HEK293T (cell line): ENCODE measurements around the gene TRIM47.

Source experiments
- CTCF ChIA-PET: fragments of 350-600 bp; formaldehyde crosslinking; extraction: SDS; loops from one replicate; lab custom pipeline; 2021; ENCODE audit warnings: antibody characterized with exemption, inconsistent platforms; lab: Yijun Ruan, JAX
- POLR2A ChIA-PET: fragments of 350-600 bp; formaldehyde crosslinking; extraction: SDS; loops from one replicate; lab custom pipeline; 2020; ENCODE audit warnings: antibody characterized with exemption, inconsistent platforms; lab: Yijun Ruan, JAX
- DNase-seq: peaks from one replicate; pipeline ENCODE4 v3.0.0; 2012; ENCODE audit warnings: mixed read lengths; ENCODE audit errors: extremely low spot score
- ARNT ChIP-seq: fragments of 450-650 bp; IDR thresholded peaks from 2 replicates; pipeline ENCODE4 v1.6.1; 2017; ENCODE audit warnings: mild to moderate bottlenecking
- BHLHE40 ChIP-seq: fragments of 450-650 bp; IDR thresholded peaks from 2 replicates; pipeline ENCODE4 v1.6.1; 2016; ENCODE audit warnings: mild to moderate bottlenecking, moderate library complexity, borderline replicate concordance
- CTBP1 ChIP-seq: fragments of 450-650 bp; IDR thresholded peaks from 2 replicates; pipeline ENCODE4 v1.6.1; 2016; ENCODE audit warnings: borderline replicate concordance
- ELF4 ChIP-seq: fragments of 450-650 bp; IDR thresholded peaks from 2 replicates; pipeline ENCODE4 v1.6.1; 2017; ENCODE audit warnings: antibody characterized with exemption
- FOXA1 ChIP-seq: fragments of 450-650 bp; IDR thresholded peaks from 2 replicates; pipeline ENCODE4 v1.6.1; 2016; ENCODE audit warnings: mild to moderate bottlenecking
- FOXK2 ChIP-seq: fragments of 450-650 bp; IDR thresholded peaks from 2 replicates; pipeline ENCODE4 v1.6.1; 2016; ENCODE audit warnings: mild to moderate bottlenecking
- FOXM1 ChIP-seq: fragments of 450-650 bp; IDR thresholded peaks from 2 replicates; pipeline ENCODE4 v1.6.1; 2017; ENCODE audit warnings: mild to moderate bottlenecking, borderline replicate concordance
- HDGF ChIP-seq: fragments of 450-650 bp; IDR thresholded peaks from 2 replicates; pipeline ENCODE4 v1.6.1; 2017; ENCODE audit warnings: antibody characterized with exemption, borderline replicate concordance
- L3MBTL2 ChIP-seq: fragments of 450-650 bp; conservative IDR thresholded peaks from 2 replicates; pipeline ENCODE4 v1.6.1; 2016; ENCODE audit warnings: mild to moderate bottlenecking
- LEF1 ChIP-seq: fragments of 450-650 bp; IDR thresholded peaks from 2 replicates; pipeline ENCODE4 v1.6.1; 2017; ENCODE audit warnings: mild to moderate bottlenecking, borderline replicate concordance
- NFRKB ChIP-seq: fragments of 450-650 bp; IDR thresholded peaks from 2 replicates; pipeline ENCODE4 v1.6.1; 2016; ENCODE audit warnings: mild to moderate bottlenecking, moderate library complexity
- SP1 ChIP-seq: fragments of 450-650 bp; IDR thresholded peaks from 2 replicates; pipeline ENCODE4 v1.6.1; 2017
- SUZ12 ChIP-seq: fragments of 450-650 bp; IDR thresholded peaks from 2 replicates; pipeline ENCODE4 v1.6.1; 2016; ENCODE audit warnings: mild to moderate bottlenecking
- TARDBP ChIP-seq: fragments of 450-650 bp; IDR thresholded peaks from 2 replicates; pipeline ENCODE4 v1.6.1; 2016
- ZNF384 ChIP-seq: fragments of 450-650 bp; IDR thresholded peaks from 2 replicates; pipeline ENCODE4 v1.6.1; 2016
- TF ChIP-seq, protein P1 (sequence below): fragments of 450-650 bp; IDR thresholded peaks from 2 replicates; pipeline ENCODE4 v1.6.1; 2016

TRIM47 gene

DNA sequence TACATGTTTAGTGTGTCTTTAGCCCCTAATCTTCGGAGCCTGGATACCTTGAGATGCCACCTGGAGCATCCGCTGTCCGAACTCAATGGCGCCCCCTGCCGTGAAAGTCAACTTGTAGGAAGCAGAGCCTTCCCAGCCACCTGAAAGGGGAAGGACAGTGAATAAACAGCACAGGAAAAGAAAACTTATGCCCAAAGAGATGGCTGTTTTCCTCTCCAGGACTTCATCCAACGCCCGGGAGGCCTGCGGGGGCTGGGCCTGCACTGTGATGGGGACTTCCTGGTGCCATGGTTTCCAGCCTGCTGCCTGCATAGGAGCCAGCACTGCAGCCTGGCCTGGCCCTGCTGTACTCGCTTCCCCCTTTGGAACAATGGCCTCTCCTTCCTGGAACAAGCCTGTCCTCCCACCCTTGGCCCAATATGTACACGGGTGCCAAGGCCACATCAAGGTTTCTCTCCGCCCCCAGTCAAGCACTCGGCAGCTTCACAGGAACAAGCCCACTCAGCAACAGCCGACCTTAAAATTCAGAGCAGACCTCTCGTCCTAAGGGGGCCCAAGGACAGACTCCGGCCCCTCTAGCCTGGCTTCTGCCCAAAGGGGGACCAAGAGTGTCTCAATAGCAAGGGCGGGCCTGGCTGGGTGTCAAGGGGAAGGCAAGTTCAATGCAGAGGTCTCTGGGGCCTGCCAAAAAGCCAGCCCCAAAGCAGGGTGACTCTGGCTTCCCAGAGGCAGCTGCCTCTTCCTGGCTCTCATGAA, 29.7 kb downstream of the TRIM47 start:
- CTCF ChIA-PET, result interaction anchor here (0.6 to 2.0 kb wide), 11 partner anchors 8 to 194 kb away, joined by 3 to 12 read pairs (median 3); no protein-coding TSS in a partner anchor

DNA sequence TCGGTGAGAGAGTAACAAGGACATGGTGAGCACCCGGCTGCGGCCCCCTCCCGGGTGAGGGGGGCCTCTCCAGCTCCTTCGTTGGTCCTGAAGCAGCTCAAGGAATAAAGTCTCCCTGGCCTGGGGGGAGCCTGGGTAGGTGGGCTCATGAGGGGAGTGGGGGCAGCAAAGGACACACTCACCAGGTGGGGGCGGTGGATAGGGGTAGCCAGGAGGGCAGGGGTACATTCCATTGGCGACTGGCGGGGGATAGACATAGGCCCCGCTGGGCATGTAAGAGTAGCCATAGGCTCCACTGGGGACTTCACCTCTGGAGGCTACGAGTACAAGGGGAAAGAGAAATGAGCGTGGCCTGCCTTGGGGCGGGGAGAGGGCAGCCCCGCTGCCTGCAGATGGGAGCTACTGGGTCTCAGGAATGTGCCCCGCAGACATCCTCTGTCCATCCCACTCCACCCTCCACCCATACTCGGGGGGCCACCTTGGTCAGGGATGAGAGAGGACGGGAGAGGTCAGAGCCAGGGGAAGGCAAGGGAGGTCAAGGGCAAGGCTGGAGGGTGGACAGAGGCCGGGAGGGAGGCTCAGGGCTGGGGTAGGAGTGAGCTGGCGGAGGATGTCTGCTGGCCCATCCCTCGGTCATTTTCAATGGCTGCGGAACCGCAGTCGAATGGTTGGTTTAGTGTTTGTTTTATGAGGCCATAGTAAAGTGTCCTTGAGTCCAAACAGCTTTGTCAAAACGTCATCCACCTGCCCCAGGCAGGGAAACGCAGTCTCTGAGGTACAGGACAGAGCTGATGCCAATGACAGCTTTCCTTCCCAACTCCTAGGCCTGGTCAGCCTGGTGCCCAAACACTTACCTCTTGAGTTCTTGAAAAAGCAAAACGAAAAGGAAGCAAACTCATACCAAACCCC, 30.5 kb downstream of the TRIM47 start:
- POLR2A ChIA-PET, result interaction anchor here (0.7 to 4.4 kb wide), 5 partner anchors 7 to 68 kb away, joined by 3 to 39 read pairs (median 14); partner anchors contain the start of gene WBP2
- no peak for DNase-seq
- CTCF ChIA-PET, result interaction anchor here (0.6 to 2.0 kb wide), 11 partner anchors 9 to 195 kb away, joined by 3 to 12 read pairs (median 3); no protein-coding TSS in a partner anchor
- TF ChIP-seq FOXA1, result no peak

More for the DNA sequence above, 29.7 kb downstream of the TRIM47 start:
- DNase-seq, result peak; percentile 64
- POLR2A ChIA-PET, result interaction anchor here (0.7 to 2.7 kb wide), 4 partner anchors 9 to 69 kb away, joined by 3 to 14 read pairs (median 4); a partner anchor contains a TSS
- TF ChIP-seq ELF4 (no peak), CTBP1 (no peak), LEF1 (no peak), FOXA1 (no peak), TARDBP (no peak), ARNT (no peak), NFRKB (no peak), FOXK2 (no peak), BHLHE40 (no peak), L3MBTL2 (no peak), FOXM1 (no peak), SUZ12 (no peak), SP1 (no peak), ZNF384 (no peak), HDGF (no peak)
- TF ChIP-seq, protein P1, sequence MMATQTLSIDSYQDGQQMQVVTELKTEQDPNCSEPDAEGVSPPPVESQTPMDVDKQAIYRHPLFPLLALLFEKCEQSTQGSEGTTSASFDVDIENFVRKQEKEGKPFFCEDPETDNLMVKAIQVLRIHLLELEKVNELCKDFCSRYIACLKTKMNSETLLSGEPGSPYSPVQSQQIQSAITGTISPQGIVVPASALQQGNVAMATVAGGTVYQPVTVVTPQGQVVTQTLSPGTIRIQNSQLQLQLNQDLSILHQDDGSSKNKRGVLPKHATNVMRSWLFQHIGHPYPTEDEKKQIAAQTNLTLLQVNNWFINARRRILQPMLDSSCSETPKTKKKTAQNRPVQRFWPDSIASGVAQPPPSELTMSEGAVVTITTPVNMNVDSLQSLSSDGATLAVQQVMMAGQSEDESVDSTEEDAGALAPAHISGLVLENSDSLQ, result no peak

DNA sequence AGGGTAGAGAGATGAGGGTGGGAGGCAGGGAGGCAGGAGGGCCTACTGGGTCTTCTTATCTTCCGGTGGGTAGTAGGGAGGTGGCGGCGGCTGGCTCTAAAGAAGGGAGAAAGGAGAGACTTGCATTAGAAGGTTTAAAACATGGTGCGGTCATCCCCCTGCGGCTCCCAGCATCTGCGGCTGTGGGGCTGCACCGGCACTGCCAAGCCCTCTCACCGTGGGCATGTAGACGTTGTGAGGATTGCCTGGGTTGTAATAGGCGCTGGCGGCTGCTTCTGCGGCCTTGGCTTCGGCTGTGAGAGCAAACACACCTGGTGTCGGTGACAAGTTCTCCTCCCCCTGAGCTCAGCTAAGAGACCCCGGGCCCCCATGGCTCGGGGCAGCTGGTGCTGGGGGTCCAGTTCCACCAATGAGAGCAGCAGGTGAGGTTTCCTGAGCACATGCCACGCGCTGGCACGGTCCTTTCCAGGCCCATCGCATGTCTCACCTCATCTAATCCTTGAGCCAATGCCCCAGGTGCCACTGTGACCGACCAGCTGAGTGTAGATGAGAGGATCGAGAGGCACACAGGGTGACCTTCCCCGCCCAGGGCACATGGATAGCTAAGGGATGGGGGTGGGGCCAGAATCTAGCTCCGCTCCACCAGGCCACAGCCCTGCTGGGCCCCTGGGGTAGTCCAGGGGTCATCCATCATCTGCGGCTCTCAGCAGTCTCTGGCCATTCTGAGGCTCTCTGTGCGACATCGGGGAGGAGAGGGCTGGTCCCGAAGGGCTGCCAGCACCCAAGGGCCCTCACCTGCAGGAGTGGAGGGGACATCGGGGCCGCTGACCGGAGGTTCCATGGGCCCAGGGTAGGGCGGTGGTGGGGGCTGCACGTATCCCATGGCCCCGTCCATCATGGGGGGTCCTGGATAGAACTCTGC, 31.4 kb downstream of the TRIM47 start:
- no peak for DNase-seq
- POLR2A ChIA-PET, result interaction anchor here (3.4 to 4.4 kb wide), 2 partner anchors 8 to 67 kb away, joined by 22 to 39 read pairs; partner anchors contain the start of gene WBP2
- CTCF ChIA-PET, result interaction anchor here (0.8 to 2.3 kb wide), 5 partner anchors 9 to 85 kb away, joined by 3 to 13 read pairs (median 5); partner anchors contain the start of gene WBP2
- TF ChIP-seq FOXM1 (no peak), ELF4 (no peak), SUZ12 (no peak), NFRKB (no peak), CTBP1 (no peak), BHLHE40 (no peak), L3MBTL2 (no peak), SP1 (no peak), ARNT (no peak), HDGF (no peak), FOXK2 (no peak), FOXA1 (no peak), TARDBP (no peak), LEF1 (no peak), ZNF384 (no peak)
- TF ChIP-seq, protein P1, result no peak

DNA sequence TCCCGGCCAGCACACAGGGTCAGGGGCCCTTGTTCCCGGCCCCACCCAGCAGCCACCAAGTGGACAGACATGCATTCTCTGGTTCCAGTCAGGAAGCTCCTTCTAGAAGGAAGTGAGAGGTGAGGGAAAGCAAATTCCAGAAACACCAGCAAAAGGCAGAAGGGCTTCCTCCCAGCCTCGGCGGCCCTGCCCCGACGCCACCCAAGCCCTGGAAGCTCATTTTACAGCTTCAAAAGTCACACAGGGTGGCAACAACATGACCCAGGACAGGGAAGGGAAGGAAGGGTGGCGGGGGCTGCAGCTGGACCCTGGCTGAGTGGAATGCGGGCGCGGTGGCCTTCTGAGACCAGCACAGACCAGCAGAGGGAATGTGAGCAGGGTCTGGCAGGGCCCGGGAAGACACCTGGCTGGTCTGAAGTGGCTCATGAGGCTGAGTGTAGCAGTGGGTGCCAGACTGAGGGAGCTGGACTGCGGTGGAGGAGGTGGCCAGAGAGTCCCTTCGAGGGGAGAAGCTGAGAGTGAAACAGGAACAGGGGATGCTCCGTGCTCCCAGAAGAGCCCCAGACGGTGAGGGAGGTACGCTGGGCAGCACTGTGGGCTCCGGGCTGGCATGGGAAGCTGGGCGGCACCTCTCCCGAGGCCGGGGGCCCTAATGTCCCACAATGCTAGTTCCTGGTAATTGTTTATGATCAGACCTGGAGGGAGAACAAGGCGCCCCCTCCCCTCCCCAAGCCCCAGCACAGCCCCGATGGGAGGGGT, 32.3 kb downstream of the TRIM47 start:
- CTCF ChIA-PET, result interaction anchor here (0.8 to 2.3 kb wide), 3 partner anchors 10 to 27 kb away, joined by 3 to 13 read pairs (median 5); partner anchors contain the start of gene WBP2
- DNase-seq, result no peak
- TF ChIP-seq ARNT (no peak), HDGF (no peak), ELF4 (no peak), CTBP1 (no peak), L3MBTL2 (no peak), TARDBP (no peak), ZNF384 (no peak), SUZ12 (no peak), BHLHE40 (no peak), FOXA1 (no peak), SP1 (no peak), NFRKB (no peak), FOXK2 (no peak)
- TF ChIP-seq, protein P1, result no peak
- POLR2A ChIA-PET, result interaction anchor here (1.1 to 4.4 kb wide), 4 partner anchors 9 to 66 kb away, joined by 3 to 39 read pairs (median 13); partner anchors contain the start of genes UNK and WBP2
